WTC11 (cell line): ENCODE results near the gene LHFPL2. TPM values are rescaled to one million over a fixed set of nuclear protein-coding genes. Genes with fewer than 3 reads are reported as not detected.

Source experiments
- ATAC-seq: fragments of 200-7000 bp; cut with Tn5 transposase; 2 replicates; pipeline ENCODE4 v1.10.0; 2021; ENCODE audit warnings: mild to moderate bottlenecking, moderate library complexity
- CTCF ChIA-PET: fragments of 300-600 bp; sonication (Branson Sonifier 250); formaldehyde crosslinking; loops from one replicate; lab custom pipeline; 2021; ENCODE audit warnings: antibody characterized with exemption; lab: Charles Lee
- POLR2A ChIA-PET: fragments of 350-600 bp; sonication (Branson Sonifier 250); formaldehyde crosslinking; loops from one replicate; lab custom pipeline; 2021; ENCODE audit warnings: antibody characterized with exemption; lab: Charles Lee
- DNase-seq: peaks from one replicate; pipeline ENCODE4 v3.0.0; 2021; ENCODE audit warnings: low spot score
- H3K27ac Mint-ChIP-seq: 2 replicates; pipeline ENCODE4 v1.8.0; 2021; ENCODE audit warnings: mixed read lengths
- H3K27me3 Mint-ChIP-seq: 2 replicates; pipeline ENCODE4 v1.8.0; 2021; ENCODE audit warnings: low read depth, mild to moderate bottlenecking, moderate library complexity, mixed read lengths
- H3K36me3 Mint-ChIP-seq: 2 replicates; pipeline ENCODE4 v1.8.0; 2021; ENCODE audit warnings: mixed read lengths
- H3K4me1 Mint-ChIP-seq: 2 replicates; pipeline ENCODE4 v1.8.0; 2022; ENCODE audit warnings: mixed read lengths
- H3K4me3 Mint-ChIP-seq: 2 replicates; pipeline ENCODE4 v1.8.0; 2021; ENCODE audit warnings: mild to moderate bottlenecking, moderate library complexity, mixed read lengths
- H3K9me3 Mint-ChIP-seq: 2 replicates; pipeline ENCODE4 v1.8.0; 2021; ENCODE audit warnings: mixed read lengths
- ATF1 ChIP-seq: sonication (generic); formaldehyde crosslinking; IDR thresholded peaks from 2 replicates; pipeline ENCODE4 v1.8.1; 2023; ENCODE audit warnings: mild to moderate bottlenecking, moderate library complexity, missing genetic modification reagents
- CBFB ChIP-seq: sonication (generic); formaldehyde crosslinking; IDR thresholded peaks from 2 replicates; pipeline ENCODE4 v1.8.1; 2022; ENCODE audit warnings: mild to moderate bottlenecking, low read depth, missing genetic modification reagents
- GABPB1 ChIP-seq: sonication (generic); formaldehyde crosslinking; IDR thresholded peaks from 2 replicates; pipeline ENCODE4 v1.8.1; 2023; ENCODE audit warnings: mild to moderate bottlenecking, missing genetic modification reagents
- GTF2I ChIP-seq: fragments of 250-450 bp; sonication (Bioruptor Pico); conservative IDR thresholded peaks from 2 replicates; pipeline ENCODE4 v1.4.0; 2021; ENCODE audit warnings: mild to moderate bottlenecking
- HMGA2 ChIP-seq: fragments of 250-450 bp; sonication (Bioruptor Pico); IDR thresholded peaks from 2 replicates; pipeline ENCODE4 v1.4.0; 2021; ENCODE audit warnings: mild to moderate bottlenecking, moderate library complexity
- IRF2 ChIP-seq: sonication (generic); formaldehyde crosslinking; IDR thresholded peaks from 2 replicates; pipeline ENCODE4 v1.8.0; 2022; ENCODE audit warnings: low read depth, missing genetic modification reagents, borderline replicate concordance
- JAZF1 ChIP-seq: fragments of 250-450 bp; sonication (Bioruptor Pico); IDR thresholded peaks from 2 replicates; pipeline ENCODE4 v1.9.0; 2021; ENCODE audit warnings: moderate library complexity, mild to moderate bottlenecking, inconsistent platforms
- KAT7 ChIP-seq: sonication (generic); formaldehyde crosslinking; IDR thresholded peaks from 2 replicates; pipeline ENCODE4 v1.8.1; 2023; ENCODE audit warnings: missing genetic modification reagents, mild to moderate bottlenecking, borderline replicate concordance
- MYBL2 ChIP-seq: sonication (generic); formaldehyde crosslinking; IDR thresholded peaks from 2 replicates; pipeline ENCODE4 v1.8.1; 2023; ENCODE audit warnings: mild to moderate bottlenecking, moderate library complexity, missing genetic modification reagents
- NFYB ChIP-seq: sonication (generic); formaldehyde crosslinking; conservative IDR thresholded peaks from 2 replicates; pipeline ENCODE4 v1.8.0; 2022; ENCODE audit warnings: low read depth, missing genetic modification reagents
- TEAD1 ChIP-seq: sonication (generic); formaldehyde crosslinking; IDR thresholded peaks from 2 replicates; pipeline ENCODE4 v1.8.0; 2022; ENCODE audit warnings: mild to moderate bottlenecking, missing genetic modification reagents
- TP53 ChIP-seq: sonication (generic); formaldehyde crosslinking; IDR thresholded peaks from 2 replicates; pipeline ENCODE4 v1.8.1; 2023; ENCODE audit warnings: mild to moderate bottlenecking, missing genetic modification reagents
- ZNF232 ChIP-seq: sonication (generic); formaldehyde crosslinking; IDR thresholded peaks from 2 replicates; pipeline ENCODE4 v1.8.0; 2022; ENCODE audit warnings: mild to moderate bottlenecking, missing genetic modification reagents
- total RNA-seq: library from RNA; stranded (reverse); gene quantifications from 3 replicates; pipeline ENCODE4 v1.2.3, GENCODE V29; 2021
- TF ChIP-seq, protein P1 (sequence below): sonication (generic); formaldehyde crosslinking; conservative IDR thresholded peaks from 2 replicates; pipeline ENCODE4 v1.8.1; 2023; ENCODE audit warnings: mild to moderate bottlenecking, low read depth, missing genetic modification reagents, moderate library complexity
- TF ChIP-seq, protein P2 (sequence below): sonication (generic); formaldehyde crosslinking; IDR thresholded peaks from 2 replicates; pipeline ENCODE4 v1.8.1; 2023; ENCODE audit warnings: mild to moderate bottlenecking, missing genetic modification reagents
- TF ChIP-seq, protein P3 (sequence below): sonication (generic); formaldehyde crosslinking; conservative IDR thresholded peaks from 2 replicates; pipeline ENCODE4 v1.8.1; 2022; ENCODE audit warnings: mild to moderate bottlenecking, missing genetic modification reagents
- TF ChIP-seq, protein P4 (sequence below): fragments of 250-450 bp; sonication (Bioruptor Pico); IDR thresholded peaks from 2 replicates; pipeline ENCODE4 v1.9.0; 2021; ENCODE audit warnings: mild to moderate bottlenecking
- TF ChIP-seq, protein P5 (sequence below): sonication (generic); formaldehyde crosslinking; IDR thresholded peaks from 2 replicates; pipeline ENCODE4 v1.8.1; 2022; ENCODE audit warnings: mild to moderate bottlenecking, missing genetic modification reagents, moderate library complexity, borderline replicate concordance
- TF ChIP-seq, protein P6 (sequence below): fragments of 250-450 bp; sonication (Bioruptor Pico); IDR thresholded peaks from 2 replicates; pipeline ENCODE4 v2.1.2; 2022; ENCODE audit warnings: mild to moderate bottlenecking, moderate library complexity

Gene LHFPL2
- total RNA-seq, 1 experiment from 2014 or later: 40.6 TPM

DNA sequence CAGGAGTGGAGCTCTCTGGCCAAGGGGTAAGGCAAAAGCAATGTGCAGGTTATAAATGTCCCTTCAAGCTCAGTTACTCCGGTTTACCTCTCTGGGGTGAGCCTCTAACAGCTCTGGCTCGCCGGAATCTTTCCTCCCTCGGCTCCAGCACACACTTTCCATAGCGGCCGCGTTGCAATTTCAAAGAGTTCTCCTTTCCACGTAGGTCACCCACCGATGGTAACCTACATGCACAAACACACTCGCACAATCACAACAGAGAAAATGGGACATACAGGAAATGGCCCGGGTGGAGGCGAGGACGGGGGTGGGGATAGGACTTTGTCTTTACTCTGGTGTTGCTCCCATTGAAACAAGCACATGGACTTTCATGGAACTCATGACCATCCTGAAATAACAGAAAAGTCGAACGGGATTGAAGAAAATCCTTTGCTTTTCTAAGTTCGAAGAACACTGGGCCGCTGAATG, 1.2 kb downstream of the LHFPL2 start:
- POLR2A ChIA-PET: no interaction called here
- Mint-ChIP-seq H3K4me1 (peaks cover 41% of the 10 kb centered on the region), H3K36me3 (peaks cover 9% of the 10 kb centered on the region), H3K4me3 (peak overlapping the region; percentile 88), H3K27me3 (no peaks in the 10 kb centered on the region; the same call in 1 of the 2 replicates), H3K9me3 (no peaks in the 10 kb centered on the region), H3K27ac (peak overlapping the region; percentile 78)
- TF ChIP-seq, protein P1, sequence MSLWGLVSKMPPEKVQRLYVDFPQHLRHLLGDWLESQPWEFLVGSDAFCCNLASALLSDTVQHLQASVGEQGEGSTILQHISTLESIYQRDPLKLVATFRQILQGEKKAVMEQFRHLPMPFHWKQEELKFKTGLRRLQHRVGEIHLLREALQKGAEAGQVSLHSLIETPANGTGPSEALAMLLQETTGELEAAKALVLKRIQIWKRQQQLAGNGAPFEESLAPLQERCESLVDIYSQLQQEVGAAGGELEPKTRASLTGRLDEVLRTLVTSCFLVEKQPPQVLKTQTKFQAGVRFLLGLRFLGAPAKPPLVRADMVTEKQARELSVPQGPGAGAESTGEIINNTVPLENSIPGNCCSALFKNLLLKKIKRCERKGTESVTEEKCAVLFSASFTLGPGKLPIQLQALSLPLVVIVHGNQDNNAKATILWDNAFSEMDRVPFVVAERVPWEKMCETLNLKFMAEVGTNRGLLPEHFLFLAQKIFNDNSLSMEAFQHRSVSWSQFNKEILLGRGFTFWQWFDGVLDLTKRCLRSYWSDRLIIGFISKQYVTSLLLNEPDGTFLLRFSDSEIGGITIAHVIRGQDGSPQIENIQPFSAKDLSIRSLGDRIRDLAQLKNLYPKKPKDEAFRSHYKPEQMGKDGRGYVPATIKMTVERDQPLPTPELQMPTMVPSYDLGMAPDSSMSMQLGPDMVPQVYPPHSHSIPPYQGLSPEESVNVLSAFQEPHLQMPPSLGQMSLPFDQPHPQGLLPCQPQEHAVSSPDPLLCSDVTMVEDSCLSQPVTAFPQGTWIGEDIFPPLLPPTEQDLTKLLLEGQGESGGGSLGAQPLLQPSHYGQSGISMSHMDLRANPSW (CRISPR knock-in tag): no peak
- TF ChIP-seq, protein P2, sequence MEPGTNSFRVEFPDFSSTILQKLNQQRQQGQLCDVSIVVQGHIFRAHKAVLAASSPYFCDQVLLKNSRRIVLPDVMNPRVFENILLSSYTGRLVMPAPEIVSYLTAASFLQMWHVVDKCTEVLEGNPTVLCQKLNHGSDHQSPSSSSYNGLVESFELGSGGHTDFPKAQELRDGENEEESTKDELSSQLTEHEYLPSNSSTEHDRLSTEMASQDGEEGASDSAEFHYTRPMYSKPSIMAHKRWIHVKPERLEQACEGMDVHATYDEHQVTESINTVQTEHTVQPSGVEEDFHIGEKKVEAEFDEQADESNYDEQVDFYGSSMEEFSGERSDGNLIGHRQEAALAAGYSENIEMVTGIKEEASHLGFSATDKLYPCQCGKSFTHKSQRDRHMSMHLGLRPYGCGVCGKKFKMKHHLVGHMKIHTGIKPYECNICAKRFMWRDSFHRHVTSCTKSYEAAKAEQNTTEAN: no peak
- TF ChIP-seq CBFB (CRISPR knock-in tag) (no peak), TEAD1 (CRISPR knock-in tag) (no peak), ATF1 (no peak), MYBL2 (no peak), KAT7 (CRISPR knock-in tag) (no peak), JAZF1 (CRISPR knock-in tag) (no peak)
- TF ChIP-seq, protein P3, sequence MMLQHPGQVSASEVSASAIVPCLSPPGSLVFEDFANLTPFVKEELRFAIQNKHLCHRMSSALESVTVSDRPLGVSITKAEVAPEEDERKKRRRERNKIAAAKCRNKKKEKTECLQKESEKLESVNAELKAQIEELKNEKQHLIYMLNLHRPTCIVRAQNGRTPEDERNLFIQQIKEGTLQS (CRISPR knock-in tag): no peak
- TF ChIP-seq, protein P4, sequence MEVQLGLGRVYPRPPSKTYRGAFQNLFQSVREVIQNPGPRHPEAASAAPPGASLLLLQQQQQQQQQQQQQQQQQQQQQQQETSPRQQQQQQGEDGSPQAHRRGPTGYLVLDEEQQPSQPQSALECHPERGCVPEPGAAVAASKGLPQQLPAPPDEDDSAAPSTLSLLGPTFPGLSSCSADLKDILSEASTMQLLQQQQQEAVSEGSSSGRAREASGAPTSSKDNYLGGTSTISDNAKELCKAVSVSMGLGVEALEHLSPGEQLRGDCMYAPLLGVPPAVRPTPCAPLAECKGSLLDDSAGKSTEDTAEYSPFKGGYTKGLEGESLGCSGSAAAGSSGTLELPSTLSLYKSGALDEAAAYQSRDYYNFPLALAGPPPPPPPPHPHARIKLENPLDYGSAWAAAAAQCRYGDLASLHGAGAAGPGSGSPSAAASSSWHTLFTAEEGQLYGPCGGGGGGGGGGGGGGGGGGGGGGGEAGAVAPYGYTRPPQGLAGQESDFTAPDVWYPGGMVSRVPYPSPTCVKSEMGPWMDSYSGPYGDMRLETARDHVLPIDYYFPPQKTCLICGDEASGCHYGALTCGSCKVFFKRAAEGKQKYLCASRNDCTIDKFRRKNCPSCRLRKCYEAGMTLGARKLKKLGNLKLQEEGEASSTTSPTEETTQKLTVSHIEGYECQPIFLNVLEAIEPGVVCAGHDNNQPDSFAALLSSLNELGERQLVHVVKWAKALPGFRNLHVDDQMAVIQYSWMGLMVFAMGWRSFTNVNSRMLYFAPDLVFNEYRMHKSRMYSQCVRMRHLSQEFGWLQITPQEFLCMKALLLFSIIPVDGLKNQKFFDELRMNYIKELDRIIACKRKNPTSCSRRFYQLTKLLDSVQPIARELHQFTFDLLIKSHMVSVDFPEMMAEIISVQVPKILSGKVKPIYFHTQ: no peak
- ATAC-seq (peak; percentile 5; the same call in 1 of the 2 replicates), DNase-seq (no peak)
- CTCF ChIA-PET: interaction anchor here (0.8 to 1.4 kb wide), 2 partner anchors 138 to 252 kb away, joined by 3 to 5 read pairs; no protein-coding TSS in a partner anchor

DNA sequence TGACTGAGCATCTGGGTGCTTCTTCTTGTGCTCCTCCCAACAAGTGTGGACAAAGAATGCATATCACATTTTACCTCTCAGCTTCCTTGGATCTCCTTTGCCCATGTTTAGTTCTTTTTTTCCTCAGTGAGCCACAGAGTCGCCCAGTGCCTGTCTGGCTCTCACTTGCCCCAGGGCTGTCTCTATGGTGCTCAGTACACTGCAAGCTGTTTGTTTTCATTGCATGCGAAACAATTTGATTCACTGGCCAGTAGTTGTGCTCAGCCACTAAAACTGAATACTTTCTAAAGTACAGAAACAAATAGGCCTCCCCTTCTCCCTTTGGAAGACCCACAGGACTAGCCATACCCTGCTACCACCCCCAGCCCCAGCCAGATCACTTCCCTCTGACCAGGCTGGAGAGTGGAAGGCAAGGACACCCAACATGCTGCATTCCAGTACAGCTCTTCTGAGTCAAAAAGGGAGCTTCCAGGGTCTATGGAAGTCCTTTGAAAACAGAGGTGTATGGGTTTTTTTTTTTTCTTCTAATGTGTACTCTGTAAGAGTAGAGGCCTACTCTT, 3.8 kb downstream of the LHFPL2 start:
- DNase-seq: no peak
- TF ChIP-seq IRF2 (no peak), ZNF232 (CRISPR knock-in tag) (no peak), TEAD1 (CRISPR knock-in tag) (no peak), GTF2I (CRISPR knock-in tag) (no peak), JAZF1 (CRISPR knock-in tag) (no peak), GABPB1 (CRISPR knock-in tag) (no peak), HMGA2 (CRISPR knock-in tag) (no peak), TP53 (no peak), NFYB (CRISPR knock-in tag) (no peak)
- TF ChIP-seq, protein P5, sequence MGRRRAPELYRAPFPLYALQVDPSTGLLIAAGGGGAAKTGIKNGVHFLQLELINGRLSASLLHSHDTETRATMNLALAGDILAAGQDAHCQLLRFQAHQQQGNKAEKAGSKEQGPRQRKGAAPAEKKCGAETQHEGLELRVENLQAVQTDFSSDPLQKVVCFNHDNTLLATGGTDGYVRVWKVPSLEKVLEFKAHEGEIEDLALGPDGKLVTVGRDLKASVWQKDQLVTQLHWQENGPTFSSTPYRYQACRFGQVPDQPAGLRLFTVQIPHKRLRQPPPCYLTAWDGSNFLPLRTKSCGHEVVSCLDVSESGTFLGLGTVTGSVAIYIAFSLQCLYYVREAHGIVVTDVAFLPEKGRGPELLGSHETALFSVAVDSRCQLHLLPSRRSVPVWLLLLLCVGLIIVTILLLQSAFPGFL (CRISPR knock-in tag): no peak
- TF ChIP-seq, protein P6, sequence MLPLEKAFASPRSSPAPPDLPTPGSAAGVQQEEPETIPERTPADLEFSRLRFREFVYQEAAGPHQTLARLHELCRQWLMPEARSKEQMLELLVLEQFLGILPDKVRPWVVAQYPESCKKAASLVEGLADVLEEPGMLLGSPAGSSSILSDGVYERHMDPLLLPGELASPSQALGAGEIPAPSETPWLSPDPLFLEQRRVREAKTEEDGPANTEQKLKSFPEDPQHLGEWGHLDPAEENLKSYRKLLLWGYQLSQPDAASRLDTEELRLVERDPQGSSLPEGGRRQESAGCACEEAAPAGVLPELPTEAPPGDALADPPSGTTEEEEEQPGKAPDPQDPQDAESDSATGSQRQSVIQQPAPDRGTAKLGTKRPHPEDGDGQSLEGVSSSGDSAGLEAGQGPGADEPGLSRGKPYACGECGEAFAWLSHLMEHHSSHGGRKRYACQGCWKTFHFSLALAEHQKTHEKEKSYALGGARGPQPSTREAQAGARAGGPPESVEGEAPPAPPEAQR: no peak
- POLR2A ChIA-PET: no interaction called here
- Mint-ChIP-seq H3K9me3 (no peaks in the 10 kb centered on the region), H3K4me3 (no peak overlapping the region), H3K36me3 (peaks cover 9% of the 10 kb centered on the region), H3K27me3 (no peaks in the 10 kb centered on the region; the same call in 1 of the 2 replicates), H3K27ac (peak overlapping the region; percentile 28; the same call in 1 of the 2 replicates), H3K4me1 (peaks cover 57% of the 10 kb centered on the region)
- CTCF ChIA-PET: no interaction called here
- no peak for ATAC-seq
